NT2/D1 (cell line): ENCODE data around the gene NOL4L.

Experiments used
- YY1 ChIP-seq: IDR thresholded peaks from 2 replicates; pipeline ENCODE4 v1.6.1; 2011; ENCODE audit not compliant: insufficient read length, insufficient read depth
- ZNF274 ChIP-seq: IDR thresholded peaks from 2 replicates; pipeline ENCODE4 v1.6.1; 2011; ENCODE audit warnings: mild to moderate bottlenecking, low read depth, low read length

GRCh38 chr20:32559753-32560380 is 25.3 kb downstream of the NOL4L start:
- TF ChIP-seq YY1: no peak
- no peak for TF ChIP-seq ZNF274
